GM19035 (cell line): ENCODE results near the gene PSMB3.
"Not testable (repeated sequence)": the region's sequence is repeated elsewhere in the genome, so short reads cannot be mapped to it uniquely, and the experiment has no call there.

Experiments used
- ATAC-seq: cut with Tn5 transposase; IDR thresholded peaks from one replicate; pipeline ENCODE4 v1.9.1; 2021; ENCODE audit not compliant: unreplicated experiment

PSMB3 gene

GRCh38 chr17:38748149-38748891, 4.2 kb upstream of the PSMB3 start, which contains the start of gene PCGF2:
TSS of gene PCGF2 (minus strand) at chr17:38748336. CDS start at chr17:38740402, 7,934 bp downstream.
- ATAC-seq, result no peak

- no peak for ATAC-seq
Measured at GRCh38 chr17:38748892-38749222, 3.7 kb upstream of the PSMB3 start.

- no peak for ATAC-seq
Measured at GRCh38 chr17:38749223-38750043, 3.1 kb upstream of the PSMB3 start.

GRCh38 chr17:38750044-38750311, 2.6 kb upstream of the PSMB3 start:
- no peak for ATAC-seq

GRCh38 chr17:38750312-38751121, 2.0 kb upstream of the PSMB3 start:
- ATAC-seq, result no peak

GRCh38 chr17:38751144-38751807, 1.3 kb upstream of the PSMB3 start:
- no peak for ATAC-seq

GRCh38 chr17:38751808-38752307, 683 bp upstream of the PSMB3 start:
- ATAC-seq, result peak; percentile 26

- no peak for ATAC-seq
Measured at GRCh38 chr17:38753071-38753506, 548 bp downstream of the PSMB3 start.

- ATAC-seq, result no peak
Measured at GRCh38 chr17:38761612-38762011, 9.1 kb downstream of the PSMB3 start.

GRCh38 chr17:38762231-38762630, 9.7 kb downstream of the PSMB3 start:
- ATAC-seq, result no peak

GRCh38 chr17:38766341-38766740, 13.8 kb downstream of the PSMB3 start:
- ATAC-seq, result no peak

- ATAC-seq, result no peak
Measured at GRCh38 chr17:38768417-38768816, 15.9 kb downstream of the PSMB3 start.

GRCh38 chr17:38773258-38773657, 20.7 kb downstream of the PSMB3 start:
- ATAC-seq, result no peak

- ATAC-seq, result no peak
Measured at GRCh38 chr17:38777641-38778250, 25.2 kb downstream of the PSMB3 start.

GRCh38 chr17:38779965-38780752, 27.6 kb downstream of the PSMB3 start:
- no peak for ATAC-seq

GRCh38 chr17:38783227-38783626, 30.7 kb downstream of the PSMB3 start:
- ATAC-seq, result no peak

GRCh38 chr17:38786372-38786771, 33.8 kb downstream of the PSMB3 start:
- ATAC-seq, result no peak

GRCh38 chr17:38787999-38788398, 35.5 kb downstream of the PSMB3 start:
- ATAC-seq, result not testable (repeated sequence)

GRCh38 chr17:38789185-38789584, 36.6 kb downstream of the PSMB3 start:
- no peak for ATAC-seq
